H9 (cell line): ENCODE data around the gene IQCK. TPM values are rescaled to one million over a fixed set of nuclear protein-coding genes. Genes with fewer than 3 reads are reported as not detected.

ENCODE experiments used
- DNase-seq: peaks from one replicate; pipeline ENCODE4 v3.0.0-alpha.2; 2017
- H2AFZ ChIP-seq: one replicate; pipeline ENCODE4 v1.6.1; 2013; ENCODE audit warnings: mild to moderate bottlenecking, low read length, control low read depth, moderate library complexity
- H2AK5ac ChIP-seq: 2 replicates; pipeline ENCODE4 v1.6.1; 2013; ENCODE audit warnings: low read length, control low read depth, mixed read lengths; ENCODE audit not compliant: insufficient read length
- H2BK120ac ChIP-seq: one replicate; pipeline ENCODE4 v1.6.1; 2013; ENCODE audit warnings: low read depth, mild to moderate bottlenecking, low read length, control low read depth, inconsistent platforms; ENCODE audit not compliant: poor library complexity, severe bottlenecking
- H2BK12ac ChIP-seq: 2 replicates; pipeline ENCODE4 v1.6.1; 2013; ENCODE audit warnings: low read length, control low read depth, mixed read lengths, low read depth; ENCODE audit not compliant: insufficient read length
- H2BK15ac ChIP-seq: 2 replicates; pipeline ENCODE4 v1.6.1; 2013; ENCODE audit warnings: low read depth, low read length, control low read depth
- H2BK20ac ChIP-seq: one replicate; pipeline ENCODE4 v1.6.1; 2013; ENCODE audit warnings: low read depth, mild to moderate bottlenecking, low read length, control low read depth, inconsistent platforms; ENCODE audit not compliant: poor library complexity, severe bottlenecking
- H2BK5ac ChIP-seq: 2 replicates; pipeline ENCODE4 v1.6.1; 2013; ENCODE audit warnings: low read length, control low read depth, mixed read lengths; ENCODE audit not compliant: insufficient read length
- H3K14ac ChIP-seq: 2 replicates; pipeline ENCODE4 v1.6.1; 2013; ENCODE audit warnings: low read length, control low read depth; ENCODE audit not compliant: insufficient read depth
- H3K18ac ChIP-seq: 2 replicates; pipeline ENCODE4 v1.6.1; 2013; ENCODE audit warnings: low read depth, mild to moderate bottlenecking, mixed read lengths, low read length, control low read depth; ENCODE audit not compliant: insufficient read length
- H3K23ac ChIP-seq: 2 replicates; pipeline ENCODE4 v1.6.1; 2013; ENCODE audit warnings: low read length, control low read depth, mixed read lengths, low read depth; ENCODE audit not compliant: insufficient read length
- H3K23me2 ChIP-seq: 2 replicates; pipeline ENCODE4 v1.6.1; 2013; ENCODE audit warnings: low read depth, mild to moderate bottlenecking, mixed read lengths, low read length, control low read depth; ENCODE audit not compliant: insufficient read length, poor library complexity, severe bottlenecking
- H3K27ac ChIP-seq: 2 replicates; pipeline ENCODE4 v1.5.1; 2013; ENCODE audit warnings: low read length, control low read depth, mixed read lengths, low read depth; ENCODE audit not compliant: insufficient read length
- H3K27me3 ChIP-seq: 2 replicates; pipeline ENCODE4 v1.6.1; 2013; ENCODE audit warnings: low read length, control low read depth, inconsistent platforms; ENCODE audit not compliant: insufficient read depth
- H3K4ac ChIP-seq: 2 replicates; pipeline ENCODE4 v1.6.1; 2013; ENCODE audit warnings: low read depth, mild to moderate bottlenecking, control low read depth, inconsistent platforms, low read length, moderate library complexity
- H3K4me1 ChIP-seq: 2 replicates; pipeline ENCODE4 v1.6.1; 2013; ENCODE audit warnings: low read length, control low read depth, inconsistent platforms; ENCODE audit not compliant: insufficient read depth
- H3K4me2 ChIP-seq: 2 replicates; pipeline ENCODE4 v1.6.1; 2013; ENCODE audit warnings: low read length, control low read depth, mixed read lengths; ENCODE audit not compliant: insufficient read length, insufficient read depth
- H3K56ac ChIP-seq: 2 replicates; pipeline ENCODE4 v1.6.1; 2013; ENCODE audit warnings: low read depth, mild to moderate bottlenecking, mixed read lengths, low read length, control low read depth; ENCODE audit not compliant: insufficient read length
- H3K79me1 ChIP-seq: 2 replicates; pipeline ENCODE4 v1.6.1; 2013; ENCODE audit warnings: low read depth, mild to moderate bottlenecking, moderate library complexity, low read length, control low read depth, inconsistent platforms; ENCODE audit not compliant: insufficient read depth, poor library complexity, severe bottlenecking
- H3K79me2 ChIP-seq: 2 replicates; pipeline ENCODE4 v1.6.1; 2013; ENCODE audit warnings: low read length, control low read depth, inconsistent platforms; ENCODE audit not compliant: insufficient read depth
- H3K9ac ChIP-seq: 2 replicates; pipeline ENCODE4 v1.6.1; 2013; ENCODE audit warnings: low read length, control low read depth, mixed read lengths; ENCODE audit not compliant: insufficient read length; ENCODE audit errors: extremely low read depth
- H3K9me3 ChIP-seq: one replicate; pipeline ENCODE4 v1.6.1; 2013; ENCODE audit warnings: low read depth, low read length, inconsistent platforms; ENCODE audit not compliant: control insufficient read depth
- H3T11ph ChIP-seq: one replicate; pipeline ENCODE4 v1.6.1; 2013; ENCODE audit warnings: mild to moderate bottlenecking, low read length, control low read depth, inconsistent platforms
- H4K20me1 ChIP-seq: one replicate; pipeline ENCODE4 v1.6.1; 2013; ENCODE audit not compliant: control insufficient read depth, insufficient read length, insufficient read depth
- H4K5ac ChIP-seq: 2 replicates; pipeline ENCODE4 v1.6.1; 2013; ENCODE audit warnings: low read depth, mild to moderate bottlenecking, mixed read lengths, low read length, control low read depth; ENCODE audit not compliant: insufficient read length
- H4K8ac ChIP-seq: replicated peaks from 2 replicates; pipeline ENCODE4 v1.6.1; 2013; ENCODE audit warnings: low read length, control low read depth, mixed read lengths, low read depth; ENCODE audit not compliant: insufficient read length
- H4K91ac ChIP-seq: 2 replicates; pipeline ENCODE4 v1.6.1; 2013; ENCODE audit warnings: low read depth, mild to moderate bottlenecking, moderate library complexity, mixed read lengths, low read length, control low read depth; ENCODE audit not compliant: insufficient read length
- H3K27ac Mint-ChIP-seq, 3 experiments: 2 replicates in 2 of 3; 3 replicates in 1 of 3; pipeline ENCODE4 v1.8.0; 2020 to 2021; ENCODE audit warnings: mixed read lengths in 3 of 3, mild to moderate bottlenecking in 1 of 3, moderate library complexity in 1 of 3
- H3K27me3 Mint-ChIP-seq: 2 replicates; pipeline ENCODE4 v1.8.0; 2021; ENCODE audit warnings: low read depth, mild to moderate bottlenecking, moderate library complexity, mixed read lengths
- H3K36me3 Mint-ChIP-seq, 3 experiments: 2 replicates in 2 of 3; 3 replicates in 1 of 3; pipeline ENCODE4 v1.8.0; 2020 to 2021; ENCODE audit warnings: low read depth in 3 of 3, mixed read lengths in 3 of 3; ENCODE audit not compliant: insufficient read depth in 1 of 3
- H3K4me1 Mint-ChIP-seq, 2 experiments: 2 replicates each; pipeline ENCODE4 v1.8.0; 2020; ENCODE audit warnings: mixed read lengths in 2 of 2
- H3K4me3 Mint-ChIP-seq, 2 experiments: 2 replicates in 1 of 2; 3 replicates in 1 of 2; pipeline ENCODE4 v1.8.0; 2020 to 2021; ENCODE audit warnings: mild to moderate bottlenecking in 2 of 2, mixed read lengths in 2 of 2, moderate library complexity in 1 of 2
- H3K9me3 Mint-ChIP-seq, 2 experiments: 2 replicates in 1 of 2; 3 replicates in 1 of 2; pipeline ENCODE4 v1.8.0; 2020; ENCODE audit warnings: mild to moderate bottlenecking in 2 of 2, mixed read lengths in 2 of 2, moderate library complexity in 1 of 2
- CTCF ChIP-seq: fragments of 200-600 bp; sonication (generic); conservative IDR thresholded peaks from 3 replicates; pipeline ENCODE4 v1.8.0; 2021; ENCODE audit warnings: antibody characterized with exemption, mild to moderate bottlenecking
- WGBS: extraction: QIAGEN DNeasy Blood & Tissue Kit; methylation state at CpG from one replicate; pipeline ENCODE4 v1.1.7; 2013; ENCODE audit warnings: missing lambda C conversion rate, low lambda C conversion rate, mixed read lengths; ENCODE audit not compliant: insufficient read length; ENCODE audit errors: extremely low coverage; 5-methylcytosine and 5-hydroxymethylcytosine counted together
- total RNA-seq: library from RNA; stranded (reverse); gene quantifications from 2 replicates; pipeline ENCODE4 v1.2.1, GENCODE V29; 2021

The IQCK gene
- total RNA-seq, 1 experiment from 2014 or later: 9.0 TPM

GRCh38 chr16:19822533-19822932, 104.5 kb downstream of the IQCK start:
- no peak overlapping the region for H4K8ac ChIP-seq
- no peaks in the 10 kb centered on the region for H3K27me3 ChIP-seq
- H3K18ac ChIP-seq: no peak overlapping the region
- H3T11ph ChIP-seq: no peak overlapping the region
- H3K36me3 Mint-ChIP-seq: 0 out of 7 replicates have a peak, but pooled peaks cover 0 to 2% (median 0%) of the 10 kb centered on the region in 3 experiments
- no peaks in the 10 kb centered on the region for H3K9me3 Mint-ChIP-seq
- H3K79me1 ChIP-seq: no peaks in the 10 kb centered on the region
- H3K79me2 ChIP-seq: no peaks in the 10 kb centered on the region
- H3K4me2 ChIP-seq: no peak overlapping the region
- no peak overlapping the region for H2BK20ac ChIP-seq
- no peaks in the 10 kb centered on the region for H3K4me1 ChIP-seq
- H2AFZ ChIP-seq: no peak overlapping the region
- no peak overlapping the region for H2BK12ac ChIP-seq
- DNase-seq: no peak
- WGBS: no CpG with 5 or more reads among the region's 2 CpGs
- no peak for TF ChIP-seq CTCF
- H3K23me2 ChIP-seq: no peaks in the 10 kb centered on the region
- H3K14ac ChIP-seq: no peak overlapping the region
- no peaks in the 10 kb centered on the region for H3K27me3 Mint-ChIP-seq
- no peak overlapping the region for H2BK15ac ChIP-seq
- no peak overlapping the region for H3K56ac ChIP-seq
- H3K9me3 ChIP-seq: no peaks in the 10 kb centered on the region
- H3K23ac ChIP-seq: no peak overlapping the region
- no peak overlapping the region for H2BK5ac ChIP-seq
- H3K27ac Mint-ChIP-seq: no peak overlapping the region; a peak in 1 of 7 replicates
- no peaks in the 10 kb centered on the region for H4K20me1 ChIP-seq
- H3K4me1 Mint-ChIP-seq: peaks cover 4 to 12% of the 10 kb centered on the region in 2 experiments; a peak in 3 of 4 replicates
- no peak overlapping the region for H2BK120ac ChIP-seq
- no peak overlapping the region for H4K91ac ChIP-seq
- no peak overlapping the region for H2AK5ac ChIP-seq
- H4K5ac ChIP-seq: no peak overlapping the region
- H3K27ac ChIP-seq: no peak overlapping the region
- H3K4ac ChIP-seq: no peak overlapping the region
- no peak overlapping the region for H3K9ac ChIP-seq
- no peak overlapping the region for H3K4me3 Mint-ChIP-seq
